Esophagus squamous epithelium (tissue), 5 donors: ENCODE data around the gene COL8A1. TPM values are rescaled to one million over a fixed set of nuclear protein-coding genes. Genes with fewer than 3 reads are reported as not detected.

Experiments
- DNase-seq: peaks from one replicate; lab custom pipeline; 2025; lab: John Stamatoyannopoulos, UW
- H3K27ac ChIP-seq, 4 donors: fragments of 200-600 bp; sonication (generic); one replicate each; pipeline ENCODE4 v1.5.1; 2016 to 2019; ENCODE audit warnings: mild to moderate bottlenecking in 1 of 4
- H3K27me3 ChIP-seq, 4 donors: fragments of 200-600 bp; sonication (generic); 1 replicate in 3 of 4; 2 replicates in 1 of 4; pipeline versions ENCODE4 v1.5.1 to v1.6.0; 2017 to 2021; ENCODE audit warnings: antibody characterized with exemption in 1 of 4
- H3K36me3 ChIP-seq, 3 donors: fragments of 200-600 bp; sonication (generic); one replicate each; pipeline ENCODE4 v1.5.1; 2016 to 2019
- H3K4me1 ChIP-seq, 3 donors: fragments of 200-600 bp; sonication (generic); one replicate each; pipeline ENCODE4 v1.5.1; 2017 to 2019
- H3K4me3 ChIP-seq, 4 donors: fragments of 200-600 bp; sonication (generic); 1 replicate in 3 of 4; 2 replicates in 1 of 4; pipeline ENCODE4 v1.5.1; 2016 to 2019; ENCODE audit warnings: mild to moderate bottlenecking in 2 of 4, moderate library complexity in 1 of 4
- H3K9me3 ChIP-seq, 3 donors: fragments of 200-600 bp; sonication (generic); one replicate each; pipeline ENCODE4 v1.5.1; 2016 to 2019
- POLR2A ChIP-seq, 4 donors: fragments of 450-650 bp; IDR thresholded peaks; one replicate each; pipeline ENCODE4 v1.6.1; 2017; ENCODE audit warnings: antibody characterized with exemption in 4 of 4, mild to moderate bottlenecking in 4 of 4, moderate library complexity in 3 of 4
- WGBS, 2 donors: methylation state at CpG; one replicate each; pipeline ENCODE4 v1.1.5; 2018; 5-methylcytosine and 5-hydroxymethylcytosine counted together
- intact Hi-C: fragments of 100-400 bp; cut with DNase I; formaldehyde crosslinking; loops from one replicate; pipeline ENCODE4 v1.15.0; 2022
- total RNA-seq, 4 donors: library from RNA; depleted of rRNA; stranded (reverse); fragments of >200 nt; gene quantifications; one replicate each; pipeline ENCODE4 v1.1.0, GENCODE V29; 2016
- TF ChIP-seq, protein P1 (sequence below), 6 experiments: fragments of 450-650 bp in 4 of 6; fragments of 200-600 bp in 2 of 6; sonication (generic) in 2 of 6; IDR thresholded peaks; one replicate each; pipeline ENCODE4 v1.5.1; 2016 to 2019; ENCODE audit warnings: antibody characterized with exemption in 6 of 6, mild to moderate bottlenecking in 4 of 6, moderate library complexity in 4 of 6
- donor health status: DM: yes; HTN: yes; CAD: no.

The COL8A1 gene
- total RNA-seq, 4 donors from 2014 or later, result 2.3 to 15.6 (median 5.0) TPM

DNA sequence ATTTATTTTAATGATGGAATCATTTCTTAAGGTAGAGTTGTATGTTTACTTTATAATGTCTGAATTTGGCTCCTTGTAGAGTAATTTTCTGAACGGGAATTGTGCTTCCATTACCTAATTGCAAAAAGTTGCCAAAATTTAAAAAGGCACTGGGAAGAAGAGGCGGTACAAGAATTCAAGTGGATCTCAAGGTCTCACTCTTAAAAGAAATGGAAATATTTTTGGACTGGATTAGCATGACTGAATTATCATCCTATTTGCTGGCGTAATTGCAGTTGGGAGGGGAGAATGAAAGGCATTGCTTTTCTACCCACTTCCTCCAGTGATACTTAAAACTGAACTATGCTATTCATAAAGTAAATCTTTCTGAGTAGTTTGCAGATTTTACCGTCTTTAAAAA is 46.2 kb downstream of the COL8A1 start:
- Histone ChIP-seq H3K27ac (no peak overlapping the region), H3K9me3 (no peaks in the 10 kb centered on the region), H3K36me3 (no peaks in the 10 kb centered on the region), H3K4me1 (no peaks in the 10 kb centered on the region), H3K27me3 (no peaks in the 10 kb centered on the region), H3K4me3 (no peak overlapping the region)
- no peak for DNase-seq
- intact Hi-C loops, result no loop called here
- TF ChIP-seq, protein P1, sequence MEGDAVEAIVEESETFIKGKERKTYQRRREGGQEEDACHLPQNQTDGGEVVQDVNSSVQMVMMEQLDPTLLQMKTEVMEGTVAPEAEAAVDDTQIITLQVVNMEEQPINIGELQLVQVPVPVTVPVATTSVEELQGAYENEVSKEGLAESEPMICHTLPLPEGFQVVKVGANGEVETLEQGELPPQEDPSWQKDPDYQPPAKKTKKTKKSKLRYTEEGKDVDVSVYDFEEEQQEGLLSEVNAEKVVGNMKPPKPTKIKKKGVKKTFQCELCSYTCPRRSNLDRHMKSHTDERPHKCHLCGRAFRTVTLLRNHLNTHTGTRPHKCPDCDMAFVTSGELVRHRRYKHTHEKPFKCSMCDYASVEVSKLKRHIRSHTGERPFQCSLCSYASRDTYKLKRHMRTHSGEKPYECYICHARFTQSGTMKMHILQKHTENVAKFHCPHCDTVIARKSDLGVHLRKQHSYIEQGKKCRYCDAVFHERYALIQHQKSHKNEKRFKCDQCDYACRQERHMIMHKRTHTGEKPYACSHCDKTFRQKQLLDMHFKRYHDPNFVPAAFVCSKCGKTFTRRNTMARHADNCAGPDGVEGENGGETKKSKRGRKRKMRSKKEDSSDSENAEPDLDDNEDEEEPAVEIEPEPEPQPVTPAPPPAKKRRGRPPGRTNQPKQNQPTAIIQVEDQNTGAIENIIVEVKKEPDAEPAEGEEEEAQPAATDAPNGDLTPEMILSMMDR (IDR thresholded peaks at IDR 0.05), result no peak
- TF ChIP-seq POLR2A (IDR thresholded peaks at IDR 0.05), result no peak
- 52 to 63% methylated on average over 4 of the region's 4 CpGs for WGBS, 2 donors

GRCh38 chr3:99686469-99686868 is 48.1 kb downstream of the COL8A1 start:
- Histone ChIP-seq H3K4me1 (no peaks in the 10 kb centered on the region), H3K27me3 (no peaks in the 10 kb centered on the region), H3K36me3 (no peaks in the 10 kb centered on the region), H3K4me3 (no peak overlapping the region), H3K27ac (no peak overlapping the region), H3K9me3 (no peaks in the 10 kb centered on the region)
- intact Hi-C loops, result no loop called here
- TF ChIP-seq, protein P1 (IDR thresholded peaks at IDR 0.05), result no peak
- TF ChIP-seq POLR2A (IDR thresholded peaks at IDR 0.05), result no peak
- DNase-seq, result no peak
- WGBS, 2 donors, result 89 to 92% methylated on average over 1 of the region's 1 CpG

DNA sequence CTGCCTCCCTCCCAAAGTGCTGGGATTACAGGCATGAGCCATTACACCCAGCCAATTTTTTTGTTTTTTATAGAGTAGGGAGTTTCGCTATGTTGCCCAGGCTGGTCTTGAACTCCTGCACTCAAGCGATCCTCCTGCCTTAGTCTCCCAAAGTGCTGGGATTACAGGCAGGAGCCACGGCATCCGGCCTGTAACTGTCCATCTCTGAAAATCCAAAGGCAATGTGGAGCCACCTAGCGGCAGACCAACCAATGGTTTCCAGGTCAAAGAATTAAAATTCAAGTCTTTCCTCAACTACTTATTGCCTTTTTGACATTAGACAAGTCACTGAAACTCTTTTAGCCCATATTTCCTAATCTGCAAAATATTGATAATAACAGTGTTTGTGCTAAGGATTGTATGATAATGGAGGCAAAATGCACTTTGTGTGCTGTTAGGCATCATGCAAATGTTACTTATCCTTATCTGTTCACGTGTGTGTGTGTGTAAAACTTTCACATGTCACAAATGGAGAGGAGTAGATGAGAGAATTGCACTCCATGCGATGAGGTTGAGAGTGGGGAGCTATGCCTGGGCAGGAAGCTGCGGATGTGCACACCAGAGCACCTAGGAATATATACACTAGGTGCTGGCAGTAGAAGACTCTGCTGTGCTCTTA is 48.7 kb downstream of the COL8A1 start:
- H3K36me3 ChIP-seq, result no peaks in the 10 kb centered on the region

DNA sequence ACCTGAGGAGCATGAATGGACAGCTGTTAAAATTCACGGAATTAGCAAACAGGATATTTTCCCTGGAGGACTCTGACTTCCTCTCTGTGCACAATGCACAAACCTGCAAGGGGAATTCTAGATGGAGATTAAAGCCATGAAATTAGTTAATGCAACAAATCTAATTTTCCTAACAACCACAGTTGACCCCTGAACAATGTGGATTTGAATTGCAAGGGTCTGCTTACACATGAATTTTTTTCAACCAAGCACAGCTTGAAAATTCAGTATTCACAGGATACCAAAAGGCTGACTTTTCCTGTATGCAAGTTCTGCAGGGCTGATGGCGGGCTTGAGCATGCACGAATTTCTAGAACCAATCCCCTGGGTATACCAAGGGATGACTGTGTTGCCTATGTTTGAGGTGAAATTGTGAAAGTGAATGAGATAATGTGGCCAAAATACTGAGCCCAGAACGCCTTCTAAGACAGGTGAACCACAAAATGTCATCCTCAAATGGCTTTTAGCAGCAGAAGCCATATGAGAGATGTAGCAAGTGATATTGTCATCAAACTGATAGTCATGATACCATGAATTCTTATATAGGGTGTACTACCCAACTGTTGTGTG is 52.5 kb downstream of the COL8A1 start:
- Histone ChIP-seq H3K27ac (no peak overlapping the region), H3K36me3 (no peaks in the 10 kb centered on the region), H3K27me3 (no peaks in the 10 kb centered on the region), H3K9me3 (no peaks in the 10 kb centered on the region), H3K4me3 (no peak overlapping the region), H3K4me1 (no peaks in the 10 kb centered on the region)
- DNase-seq, result no peak
- 73% methylated on average over 4 of the region's 4 CpGs for WGBS, 2 donors
- TF ChIP-seq, protein P1 (IDR thresholded peaks at IDR 0.05), result no peak
- no peak for TF ChIP-seq POLR2A (IDR thresholded peaks at IDR 0.05)
- intact Hi-C loops, result no loop called here

More for the DNA sequence above, 48.7 kb downstream of the COL8A1 start:
- TF ChIP-seq, protein P1 (IDR thresholded peaks at IDR 0.05), result peak; percentile 37 to 74 (median 60)
- TF ChIP-seq POLR2A (IDR thresholded peaks at IDR 0.05), result no peak
- Histone ChIP-seq H3K4me1 (no peaks in the 10 kb centered on the region), H3K27me3 (no peaks in the 10 kb centered on the region), H3K9me3 (no peaks in the 10 kb centered on the region), H3K4me3 (no peak overlapping the region), H3K27ac (no peak overlapping the region)
- WGBS, 2 donors, result 36 to 59% methylated on average over 6 to 8 of the region's 8 CpGs
- intact Hi-C loops, result no loop called here
- no peak for DNase-seq

- H3K27me3 ChIP-seq, result no peaks in the 10 kb centered on the region
- 49 to 56% methylated on average over 2 of the region's 2 CpGs for WGBS, 2 donors
- intact Hi-C loops, result no loop called here
- TF ChIP-seq, protein P1 (IDR thresholded peaks at IDR 0.05), result no peak
- TF ChIP-seq POLR2A (IDR thresholded peaks at IDR 0.05), result no peak
- no peak for DNase-seq
- H3K4me1 ChIP-seq, result no peaks in the 10 kb centered on the region
- H3K4me3 ChIP-seq, result no peak overlapping the region
- H3K36me3 ChIP-seq, result no peaks in the 10 kb centered on the region
- H3K9me3 ChIP-seq, result no peaks in the 10 kb centered on the region
- no peak overlapping the region for H3K27ac ChIP-seq
These were observed 55.2 kb downstream of the COL8A1 start for GRCh38 chr3:99693636-99694035.
